Esophagus muscularis mucosa (tissue), 3 donors: ENCODE measurements around the gene NR0B2.

Experiments used
- POLR2A ChIP-seq: fragments of 450-650 bp; IDR thresholded peaks from one replicate; pipeline ENCODE4 v1.6.1; 2017; ENCODE audit warnings: antibody characterized with exemption, moderate library complexity, mild to moderate bottlenecking, low read depth
- POLR2AphosphoS5 ChIP-seq, 2 donors: sonication (generic); formaldehyde crosslinking; IDR thresholded peaks; one replicate each; pipeline ENCODE4 v1.6.1; 2017; ENCODE audit warnings: antibody characterized with exemption in 2 of 2
- TF ChIP-seq, protein P1 (sequence below), 3 experiments: fragments of 200-600 bp in 2 of 3; fragments of 450-650 bp in 1 of 3; sonication (generic) in 2 of 3; IDR thresholded peaks; one replicate each; pipeline ENCODE4 v1.5.1; 2017 to 2019; ENCODE audit warnings: antibody characterized with exemption in 3 of 3, mild to moderate bottlenecking in 2 of 3, moderate library complexity in 1 of 3

- TF ChIP-seq POLR2A (no peak), POLR2AphosphoS5 (IDR thresholded peaks at IDR 0.05) (no peak)
- TF ChIP-seq, protein P1, sequence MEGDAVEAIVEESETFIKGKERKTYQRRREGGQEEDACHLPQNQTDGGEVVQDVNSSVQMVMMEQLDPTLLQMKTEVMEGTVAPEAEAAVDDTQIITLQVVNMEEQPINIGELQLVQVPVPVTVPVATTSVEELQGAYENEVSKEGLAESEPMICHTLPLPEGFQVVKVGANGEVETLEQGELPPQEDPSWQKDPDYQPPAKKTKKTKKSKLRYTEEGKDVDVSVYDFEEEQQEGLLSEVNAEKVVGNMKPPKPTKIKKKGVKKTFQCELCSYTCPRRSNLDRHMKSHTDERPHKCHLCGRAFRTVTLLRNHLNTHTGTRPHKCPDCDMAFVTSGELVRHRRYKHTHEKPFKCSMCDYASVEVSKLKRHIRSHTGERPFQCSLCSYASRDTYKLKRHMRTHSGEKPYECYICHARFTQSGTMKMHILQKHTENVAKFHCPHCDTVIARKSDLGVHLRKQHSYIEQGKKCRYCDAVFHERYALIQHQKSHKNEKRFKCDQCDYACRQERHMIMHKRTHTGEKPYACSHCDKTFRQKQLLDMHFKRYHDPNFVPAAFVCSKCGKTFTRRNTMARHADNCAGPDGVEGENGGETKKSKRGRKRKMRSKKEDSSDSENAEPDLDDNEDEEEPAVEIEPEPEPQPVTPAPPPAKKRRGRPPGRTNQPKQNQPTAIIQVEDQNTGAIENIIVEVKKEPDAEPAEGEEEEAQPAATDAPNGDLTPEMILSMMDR (IDR thresholded peaks at IDR 0.05), result peak in 1 of 3 experiments; percentile 42
Measured at GRCh38 chr1:26887125-26887524, 26.6 kb downstream of the NR0B2 start.
